ENCODE measurements around the gene CSF1R. TPM values are rescaled to one million over a fixed set of nuclear protein-coding genes. Genes with fewer than 3 reads are reported as not detected.

CSF1R gene
- total and polyA plus RNA-seq, 2 donors from 2014 or later: 7.5 to 55.8 TPM

GRCh38 chr5:150070821-150071220 is 15.5 kb downstream of the CSF1R start:
- TF ChIP-seq CTCF (IDR thresholded peaks at IDR 0.05; ENCODE audit: borderline replicate concordance, extremely low read depth, insufficient read depth): no peak

GRCh38 chr5:150069672-150070627 is 16.4 kb downstream of the CSF1R start:
- Histone ChIP-seq H3K27me3 (ENCODE audit: control insufficient read depth, insufficient read depth, low read length) (no peaks in the 10 kb centered on the region), H3K9ac (ENCODE audit: low read length in 3 of 3) (no peak overlapping the region), H3K27ac (ENCODE audit: low read depth in 2 of 2, low read length in 2 of 2) (no peak overlapping the region), H3K9me3 (ENCODE audit: control insufficient read depth in 2 of 3, insufficient read depth in 1 of 3, low read length in 3 of 3) (no peaks in the 10 kb centered on the region), H3K4me1 (ENCODE audit: control insufficient read depth in 2 of 3, insufficient read depth in 2 of 3, low read depth in 1 of 3, low read length in 3 of 3) (peaks cover 0 to 2% (median 0%) of the 10 kb centered on the region in 3 donors), H3K4me3 (ENCODE audit: low read length in 3 of 3) (no peak overlapping the region), H3K36me3 (ENCODE audit: control insufficient read depth in 2 of 3, insufficient read depth in 3 of 3, low read length in 3 of 3) (no peaks in the 10 kb centered on the region)
- intact Hi-C loops (cut with DNase I): no loop called here
- TF ChIP-seq CTCF (IDR thresholded peaks at IDR 0.05; ENCODE audit: borderline replicate concordance, extremely low read depth, insufficient read depth): no peak
- DNase-seq (peak in 1 of 5 donors; percentile 20), FAIRE-seq (no peak)

More at GRCh38 chr5:150070821-150071220, 15.5 kb downstream of the CSF1R start:
- no peaks in the 10 kb centered on the region for H3K36me3 ChIP-seq (ENCODE audit: control insufficient read depth in 2 of 3, insufficient read depth in 3 of 3, low read length in 3 of 3)
- no peak overlapping the region for H3K4me3 ChIP-seq (ENCODE audit: low read length in 3 of 3)
- no peak overlapping the region for H3K9ac ChIP-seq (ENCODE audit: low read length in 3 of 3)
- no peaks in the 10 kb centered on the region for H3K27me3 ChIP-seq (ENCODE audit: control insufficient read depth, insufficient read depth, low read length)
- DNase-seq (no peak), FAIRE-seq (no peak)
- H3K9me3 ChIP-seq (ENCODE audit: control insufficient read depth in 2 of 3, insufficient read depth in 1 of 3, low read length in 3 of 3): no peaks in the 10 kb centered on the region
- intact Hi-C loops (cut with DNase I): no loop called here
- peaks cover 0 to 2% (median 0%) of the 10 kb centered on the region in 3 donors for H3K4me1 ChIP-seq (ENCODE audit: control insufficient read depth in 2 of 3, insufficient read depth in 2 of 3, low read depth in 1 of 3, low read length in 3 of 3)
- H3K27ac ChIP-seq (ENCODE audit: low read depth in 2 of 2, low read length in 2 of 2): no peak overlapping the region

GRCh38 chr5:150068961-150069645 is 17.3 kb downstream of the CSF1R start:
- no peak overlapping the region for H3K4me3 ChIP-seq (ENCODE audit: low read length in 3 of 3)
- DNase-seq: no peak
- H3K9me3 ChIP-seq (ENCODE audit: control insufficient read depth in 2 of 3, insufficient read depth in 1 of 3, low read length in 3 of 3): no peaks in the 10 kb centered on the region
- H3K27me3 ChIP-seq (ENCODE audit: control insufficient read depth, insufficient read depth, low read length): no peaks in the 10 kb centered on the region
- no peak for TF ChIP-seq CTCF (IDR thresholded peaks at IDR 0.05; ENCODE audit: borderline replicate concordance, extremely low read depth, insufficient read depth)
- no peak for FAIRE-seq
- peaks cover 0 to 2% (median 0%) of the 10 kb centered on the region in 3 donors for H3K4me1 ChIP-seq (ENCODE audit: control insufficient read depth in 2 of 3, insufficient read depth in 2 of 3, low read depth in 1 of 3, low read length in 3 of 3)
- H3K9ac ChIP-seq (ENCODE audit: low read length in 3 of 3): no peak overlapping the region
- intact Hi-C loops (cut with DNase I): no loop called here
- H3K27ac ChIP-seq (ENCODE audit: low read depth in 2 of 2, low read length in 2 of 2): no peak overlapping the region
- H3K36me3 ChIP-seq (ENCODE audit: control insufficient read depth in 2 of 3, insufficient read depth in 3 of 3, low read length in 3 of 3): no peaks in the 10 kb centered on the region

Data from kidney (tissue), 14 donors.